ENCODE results near the gene FBXO36. TPM values are rescaled to one million over a fixed set of nuclear protein-coding genes. Genes with fewer than 3 reads are reported as not detected.

The FBXO36 gene
- total and polyA plus RNA-seq, 2 experiments from 2014 or later, result 5.8 to 7.6 TPM

DNA sequence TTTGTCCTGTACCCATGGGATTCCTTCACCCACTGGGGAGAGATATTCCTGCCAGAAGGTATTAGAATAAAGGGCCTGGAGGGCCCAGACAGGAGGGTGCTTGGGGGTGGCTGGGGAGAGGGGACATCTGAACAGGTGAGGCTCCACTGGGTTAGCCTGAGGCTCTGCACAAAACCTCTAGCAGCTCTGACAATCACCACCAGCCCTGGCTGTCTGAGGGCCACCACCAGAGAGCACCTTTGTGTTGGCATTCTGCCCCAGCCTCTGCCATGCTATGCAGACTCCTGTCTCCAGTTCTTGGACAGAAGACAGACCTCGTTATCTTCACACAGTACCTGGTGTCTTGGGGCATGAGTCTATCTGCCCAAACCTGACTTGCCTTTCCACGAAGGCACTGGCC lies 121.2 kb downstream of the FBXO36 start:
- no peaks in the 10 kb centered on the region for H3K36me3 ChIP-seq (ENCODE audit: insufficient read depth)
- ATAC-seq, result no peak

More for the DNA sequence above, 121.2 kb downstream of the FBXO36 start:
- Mint-ChIP-seq H3K36me3 (ENCODE audit: low read depth) (no peaks in the 10 kb centered on the region), H3K4me1 (0 out of 3 replicates have a peak, but pooled peaks cover 2% of the 10 kb centered on the region), H3K27me3 (ENCODE audit: insufficient read depth, low read depth, poor library complexity) (peaks cover 2% of the 10 kb centered on the region), H3K27ac (no peak overlapping the region), H3K4me3 (no peak overlapping the region), H3K9me3 (no peaks in the 10 kb centered on the region)
- TF ChIP-seq CREB1 (CRISPR knock-in tag; IDR thresholded peaks at IDR 0.05; ENCODE audit: low read depth) (no peak), EZH2 (IDR thresholded peaks at IDR 0.05; ENCODE audit: low read depth, unreplicated experiment) (no peak), STAT1 (IDR thresholded peaks at IDR 0.05; ENCODE audit: unreplicated experiment) (no peak), EZH2phosphoT487 (IDR thresholded peaks at IDR 0.05; ENCODE audit: unreplicated experiment) (no peak), ZNF114 (CRISPR knock-in tag; IDR thresholded peaks at IDR 0.05) (no peak), POLR2AphosphoS5 (IDR thresholded peaks at IDR 0.05; ENCODE audit: low read depth) (no peak), ZNF331 (CRISPR knock-in tag; IDR thresholded peaks at IDR 0.05; ENCODE audit: low read depth) (no peak), NANOG (IDR thresholded peaks at IDR 0.05; ENCODE audit: borderline replicate concordance) (no peak), JUNB (IDR thresholded peaks at IDR 0.05; ENCODE audit: unreplicated experiment) (no peak)
- TF ChIP-seq, protein P1, sequence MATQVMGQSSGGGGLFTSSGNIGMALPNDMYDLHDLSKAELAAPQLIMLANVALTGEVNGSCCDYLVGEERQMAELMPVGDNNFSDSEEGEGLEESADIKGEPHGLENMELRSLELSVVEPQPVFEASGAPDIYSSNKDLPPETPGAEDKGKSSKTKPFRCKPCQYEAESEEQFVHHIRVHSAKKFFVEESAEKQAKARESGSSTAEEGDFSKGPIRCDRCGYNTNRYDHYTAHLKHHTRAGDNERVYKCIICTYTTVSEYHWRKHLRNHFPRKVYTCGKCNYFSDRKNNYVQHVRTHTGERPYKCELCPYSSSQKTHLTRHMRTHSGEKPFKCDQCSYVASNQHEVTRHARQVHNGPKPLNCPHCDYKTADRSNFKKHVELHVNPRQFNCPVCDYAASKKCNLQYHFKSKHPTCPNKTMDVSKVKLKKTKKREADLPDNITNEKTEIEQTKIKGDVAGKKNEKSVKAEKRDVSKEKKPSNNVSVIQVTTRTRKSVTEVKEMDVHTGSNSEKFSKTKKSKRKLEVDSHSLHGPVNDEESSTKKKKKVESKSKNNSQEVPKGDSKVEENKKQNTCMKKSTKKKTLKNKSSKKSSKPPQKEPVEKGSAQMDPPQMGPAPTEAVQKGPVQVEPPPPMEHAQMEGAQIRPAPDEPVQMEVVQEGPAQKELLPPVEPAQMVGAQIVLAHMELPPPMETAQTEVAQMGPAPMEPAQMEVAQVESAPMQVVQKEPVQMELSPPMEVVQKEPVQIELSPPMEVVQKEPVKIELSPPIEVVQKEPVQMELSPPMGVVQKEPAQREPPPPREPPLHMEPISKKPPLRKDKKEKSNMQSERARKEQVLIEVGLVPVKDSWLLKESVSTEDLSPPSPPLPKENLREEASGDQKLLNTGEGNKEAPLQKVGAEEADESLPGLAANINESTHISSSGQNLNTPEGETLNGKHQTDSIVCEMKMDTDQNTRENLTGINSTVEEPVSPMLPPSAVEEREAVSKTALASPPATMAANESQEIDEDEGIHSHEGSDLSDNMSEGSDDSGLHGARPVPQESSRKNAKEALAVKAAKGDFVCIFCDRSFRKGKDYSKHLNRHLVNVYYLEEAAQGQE (IDR thresholded peaks at IDR 0.05; ENCODE audit: unreplicated experiment), result no peak
- TF ChIP-seq, protein P2, sequence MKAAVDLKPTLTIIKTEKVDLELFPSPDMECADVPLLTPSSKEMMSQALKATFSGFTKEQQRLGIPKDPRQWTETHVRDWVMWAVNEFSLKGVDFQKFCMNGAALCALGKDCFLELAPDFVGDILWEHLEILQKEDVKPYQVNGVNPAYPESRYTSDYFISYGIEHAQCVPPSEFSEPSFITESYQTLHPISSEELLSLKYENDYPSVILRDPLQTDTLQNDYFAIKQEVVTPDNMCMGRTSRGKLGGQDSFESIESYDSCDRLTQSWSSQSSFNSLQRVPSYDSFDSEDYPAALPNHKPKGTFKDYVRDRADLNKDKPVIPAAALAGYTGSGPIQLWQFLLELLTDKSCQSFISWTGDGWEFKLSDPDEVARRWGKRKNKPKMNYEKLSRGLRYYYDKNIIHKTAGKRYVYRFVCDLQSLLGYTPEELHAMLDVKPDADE (IDR thresholded peaks at IDR 0.05), result no peak
- TF ChIP-seq, protein P3, sequence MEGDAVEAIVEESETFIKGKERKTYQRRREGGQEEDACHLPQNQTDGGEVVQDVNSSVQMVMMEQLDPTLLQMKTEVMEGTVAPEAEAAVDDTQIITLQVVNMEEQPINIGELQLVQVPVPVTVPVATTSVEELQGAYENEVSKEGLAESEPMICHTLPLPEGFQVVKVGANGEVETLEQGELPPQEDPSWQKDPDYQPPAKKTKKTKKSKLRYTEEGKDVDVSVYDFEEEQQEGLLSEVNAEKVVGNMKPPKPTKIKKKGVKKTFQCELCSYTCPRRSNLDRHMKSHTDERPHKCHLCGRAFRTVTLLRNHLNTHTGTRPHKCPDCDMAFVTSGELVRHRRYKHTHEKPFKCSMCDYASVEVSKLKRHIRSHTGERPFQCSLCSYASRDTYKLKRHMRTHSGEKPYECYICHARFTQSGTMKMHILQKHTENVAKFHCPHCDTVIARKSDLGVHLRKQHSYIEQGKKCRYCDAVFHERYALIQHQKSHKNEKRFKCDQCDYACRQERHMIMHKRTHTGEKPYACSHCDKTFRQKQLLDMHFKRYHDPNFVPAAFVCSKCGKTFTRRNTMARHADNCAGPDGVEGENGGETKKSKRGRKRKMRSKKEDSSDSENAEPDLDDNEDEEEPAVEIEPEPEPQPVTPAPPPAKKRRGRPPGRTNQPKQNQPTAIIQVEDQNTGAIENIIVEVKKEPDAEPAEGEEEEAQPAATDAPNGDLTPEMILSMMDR (conservative IDR thresholded peaks at IDR 0.05; ENCODE audit: low read depth in 2 of 2), result no peak; a peak in 1 of 4 replicates
- TF ChIP-seq, protein P4, sequence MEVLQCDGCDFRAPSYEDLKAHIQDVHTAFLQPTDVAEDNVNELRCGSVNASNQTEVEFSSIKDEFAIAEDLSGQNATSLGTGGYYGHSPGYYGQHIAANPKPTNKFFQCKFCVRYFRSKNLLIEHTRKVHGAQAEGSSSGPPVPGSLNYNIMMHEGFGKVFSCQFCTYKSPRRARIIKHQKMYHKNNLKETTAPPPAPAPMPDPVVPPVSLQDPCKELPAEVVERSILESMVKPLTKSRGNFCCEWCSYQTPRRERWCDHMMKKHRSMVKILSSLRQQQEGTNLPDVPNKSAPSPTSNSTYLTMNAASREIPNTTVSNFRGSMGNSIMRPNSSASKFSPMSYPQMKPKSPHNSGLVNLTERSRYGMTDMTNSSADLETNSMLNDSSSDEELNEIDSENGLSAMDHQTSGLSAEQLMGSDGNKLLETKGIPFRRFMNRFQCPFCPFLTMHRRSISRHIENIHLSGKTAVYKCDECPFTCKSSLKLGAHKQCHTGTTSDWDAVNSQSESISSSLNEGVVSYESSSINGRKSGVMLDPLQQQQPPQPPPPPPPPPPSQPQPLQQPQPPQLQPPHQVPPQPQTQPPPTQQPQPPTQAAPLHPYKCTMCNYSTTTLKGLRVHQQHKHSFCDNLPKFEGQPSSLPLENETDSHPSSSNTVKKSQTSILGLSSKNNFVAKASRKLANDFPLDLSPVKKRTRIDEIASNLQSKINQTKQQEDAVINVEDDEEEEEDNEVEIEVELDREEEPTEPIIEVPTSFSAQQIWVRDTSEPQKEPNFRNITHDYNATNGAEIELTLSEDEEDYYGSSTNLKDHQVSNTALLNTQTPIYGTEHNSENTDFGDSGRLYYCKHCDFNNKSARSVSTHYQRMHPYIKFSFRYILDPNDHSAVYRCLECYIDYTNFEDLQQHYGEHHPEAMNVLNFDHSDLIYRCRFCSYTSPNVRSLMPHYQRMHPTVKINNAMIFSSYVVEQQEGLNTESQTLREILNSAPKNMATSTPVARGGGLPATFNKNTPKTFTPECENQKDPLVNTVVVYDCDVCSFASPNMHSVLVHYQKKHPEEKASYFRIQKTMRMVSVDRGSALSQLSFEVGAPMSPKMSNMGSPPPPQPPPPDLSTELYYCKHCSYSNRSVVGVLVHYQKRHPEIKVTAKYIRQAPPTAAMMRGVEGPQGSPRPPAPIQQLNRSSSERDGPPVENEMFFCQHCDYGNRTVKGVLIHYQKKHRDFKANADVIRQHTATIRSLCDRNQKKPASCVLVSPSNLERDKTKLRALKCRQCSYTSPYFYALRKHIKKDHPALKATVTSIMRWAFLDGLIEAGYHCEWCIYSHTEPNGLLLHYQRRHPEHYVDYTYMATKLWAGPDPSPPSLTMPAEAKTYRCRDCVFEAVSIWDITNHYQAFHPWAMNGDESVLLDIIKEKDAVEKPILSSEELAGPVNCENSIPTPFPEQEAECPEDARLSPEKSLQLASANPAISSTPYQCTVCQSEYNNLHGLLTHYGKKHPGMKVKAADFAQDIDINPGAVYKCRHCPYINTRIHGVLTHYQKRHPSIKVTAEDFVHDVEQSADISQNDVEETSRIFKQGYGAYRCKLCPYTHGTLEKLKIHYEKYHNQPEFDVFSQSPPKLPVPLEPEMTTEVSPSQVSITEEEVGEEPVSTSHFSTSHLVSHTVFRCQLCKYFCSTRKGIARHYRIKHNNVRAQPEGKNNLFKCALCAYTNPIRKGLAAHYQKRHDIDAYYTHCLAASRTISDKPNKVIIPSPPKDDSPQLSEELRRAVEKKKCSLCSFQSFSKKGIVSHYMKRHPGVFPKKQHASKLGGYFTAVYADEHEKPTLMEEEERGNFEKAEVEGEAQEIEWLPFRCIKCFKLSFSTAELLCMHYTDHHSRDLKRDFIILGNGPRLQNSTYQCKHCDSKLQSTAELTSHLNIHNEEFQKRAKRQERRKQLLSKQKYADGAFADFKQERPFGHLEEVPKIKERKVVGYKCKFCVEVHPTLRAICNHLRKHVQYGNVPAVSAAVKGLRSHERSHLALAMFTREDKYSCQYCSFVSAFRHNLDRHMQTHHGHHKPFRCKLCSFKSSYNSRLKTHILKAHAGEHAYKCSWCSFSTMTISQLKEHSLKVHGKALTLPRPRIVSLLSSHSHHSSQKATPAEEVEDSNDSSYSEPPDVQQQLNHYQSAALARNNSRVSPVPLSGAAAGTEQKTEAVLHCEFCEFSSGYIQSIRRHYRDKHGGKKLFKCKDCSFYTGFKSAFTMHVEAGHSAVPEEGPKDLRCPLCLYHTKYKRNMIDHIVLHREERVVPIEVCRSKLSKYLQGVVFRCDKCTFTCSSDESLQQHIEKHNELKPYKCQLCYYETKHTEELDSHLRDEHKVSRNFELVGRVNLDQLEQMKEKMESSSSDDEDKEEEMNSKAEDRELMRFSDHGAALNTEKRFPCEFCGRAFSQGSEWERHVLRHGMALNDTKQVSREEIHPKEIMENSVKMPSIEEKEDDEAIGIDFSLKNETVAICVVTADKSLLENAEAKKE (CRISPR knock-in tag; IDR thresholded peaks at IDR 0.05), result no peak
- Histone ChIP-seq H3K27me3 (ENCODE audit: insufficient read depth) (no peaks in the 10 kb centered on the region), H3K27ac (ENCODE audit: low read depth) (no peak overlapping the region), H4K20me1 (replicated peaks; ENCODE audit: insufficient read depth) (no peaks in the 10 kb centered on the region; the same call in 1 of the 2 replicates), H2AFZ (no peak overlapping the region), H3K79me2 (replicated peaks; ENCODE audit: insufficient read depth) (no peaks in the 10 kb centered on the region), H3K4me2 (no peak overlapping the region), H3K9me2 (ENCODE audit: insufficient read depth) (no peaks in the 10 kb centered on the region), H3K4me3 (no peak overlapping the region), H3F3A (replicated peaks; ENCODE audit: low read depth) (no peaks in the 10 kb centered on the region), H3K4me1 (ENCODE audit: insufficient read depth) (no peaks in the 10 kb centered on the region)
- no peak for DNase-seq (ENCODE audit: low spot score)
